HepG2 (cell line): ENCODE results near the gene STARD8. TPM values are rescaled to one million over a fixed set of nuclear protein-coding genes. Genes with fewer than 3 reads are reported as not detected.
A peak's percentile ranks its signal among the peaks of the same experiment; 100 is the strongest.

Source experiments
- ATAC-seq: fragments of 200-7000 bp; cut with Tn5 transposase; 3 replicates; pipeline ENCODE4 v1.9.1; 2020; ENCODE audit warnings: mild to moderate bottlenecking, moderate library complexity
- BruUV-seq: library from RNA; stranded (reverse); fragments of 400-500 nt; replicated peaks from 2 replicates; lab custom pipeline; 2021; lab: Mats Ljungman, UMichigan
- CTCF ChIA-PET: fragments of 300-600 bp; formaldehyde crosslinking; extraction: SDS; loops from one replicate; lab custom pipeline; 2021; ENCODE audit warnings: low total read pairs, inconsistent platforms, low intra/inter-chr PET ratio; lab: Yijun Ruan, JAX
- POLR2A ChIA-PET: fragments of 350-600 bp; sonication (Branson Sonifier 250); formaldehyde crosslinking; loops from one replicate; lab custom pipeline; 2020; ENCODE audit warnings: antibody characterized with exemption, inconsistent platforms; lab: Yijun Ruan, JAX
- DNase-seq: peaks from one replicate; pipeline ENCODE4 v3.0.0-alpha.2; 2015; ENCODE audit warnings: low spot score
- FAIRE-seq: peaks from 3 replicates; lab custom pipeline; 2011; peaks lifted over from hg19 to GRCh38; lab: Jason Lieb, UNC
- H2AFZ ChIP-seq: one replicate; pipeline ENCODE4 v1.6.1; 2011; ENCODE audit warnings: low read length, inconsistent platforms
- H3K27ac ChIP-seq: fragments of 300-600 bp; 3 replicates; pipeline ENCODE4 v1.8.0; 2011; ENCODE audit warnings: mixed run types, mild to moderate bottlenecking, mixed read lengths, low read length, inconsistent platforms; ENCODE audit not compliant: insufficient read depth; ENCODE audit errors: extremely low read length
- H3K27me3 ChIP-seq, 2 experiments: fragments of 200-600 bp in 1 of 2; 2 replicates in 1 of 2; 3 replicates in 1 of 2; pipeline versions ENCODE4 v1.6.0 to v1.8.0; 2011; ENCODE audit warnings: low read length in 2 of 2, mild to moderate bottlenecking in 2 of 2, moderate library complexity in 2 of 2, inconsistent platforms in 1 of 2; ENCODE audit not compliant: insufficient read depth in 2 of 2, control insufficient read depth in 1 of 2
- H3K36me3 ChIP-seq, 2 experiments: fragments of 200-600 bp in 1 of 2; replicated peaks in 1 of 2; 2 replicates in 1 of 2; 3 replicates in 1 of 2; pipeline versions ENCODE4 v1.5.1 to v1.8.0; 2011; ENCODE audit warnings: low read length in 2 of 2, inconsistent platforms in 1 of 2; ENCODE audit not compliant: insufficient read depth in 2 of 2, control insufficient read depth in 1 of 2
- H3K4me1 ChIP-seq: 2 replicates; pipeline ENCODE4 v1.5.1; 2012; ENCODE audit warnings: low read length, inconsistent platforms; ENCODE audit not compliant: insufficient read depth
- H3K4me2 ChIP-seq: 2 replicates; pipeline ENCODE4 v1.6.0; 2011; ENCODE audit warnings: low read depth, low read length, inconsistent platforms
- H3K4me3 ChIP-seq, 3 experiments: fragments of 200-600 bp in 1 of 3; sonication (generic), shearing (Covaris generic) in 1 of 3; replicated peaks in 1 of 3; 2 replicates each; pipeline ENCODE4 v1.5.1; 2011 to 2016; ENCODE audit warnings: low read length in 3 of 3, inconsistent platforms in 2 of 3, low read depth in 2 of 3, mild to moderate bottlenecking in 2 of 3, control low read depth in 1 of 3, mixed read lengths in 1 of 3; ENCODE audit not compliant: insufficient read depth in 1 of 3
- H3K79me2 ChIP-seq: one replicate; pipeline ENCODE4 v1.6.1; 2011; ENCODE audit warnings: low read length, inconsistent platforms; ENCODE audit not compliant: insufficient read depth
- H3K9ac ChIP-seq: 2 replicates; pipeline ENCODE4 v1.6.0; 2011; ENCODE audit warnings: mild to moderate bottlenecking, low read depth, low read length, inconsistent platforms; ENCODE audit not compliant: insufficient read depth
- H3K9me3 ChIP-seq: 2 replicates; pipeline ENCODE4 v1.5.1; 2012; ENCODE audit warnings: mild to moderate bottlenecking, low read length
- H4K20me1 ChIP-seq: 2 replicates; pipeline ENCODE4 v1.6.0; 2011; ENCODE audit warnings: inconsistent platforms, mild to moderate bottlenecking, low read length, moderate library complexity; ENCODE audit not compliant: insufficient read depth
- CTCF ChIP-seq: sonication (generic); formaldehyde crosslinking; IDR thresholded peaks from 2 replicates; pipeline ENCODE4 v1.5.0; 2020; ENCODE audit warnings: mild to moderate bottlenecking, missing genetic modification reagents, moderate library complexity
- EHMT2 ChIP-seq: fragments of 200-600 bp; sonication (generic); IDR thresholded peaks from 2 replicates; pipeline ENCODE4 v1.7.0; 2017; ENCODE audit warnings: antibody characterized with exemption, low read depth, low read length, borderline replicate concordance
- IRX3 ChIP-seq: sonication (generic); formaldehyde crosslinking; IDR thresholded peaks from 2 replicates; pipeline ENCODE4 v1.8.1; 2023; ENCODE audit warnings: mild to moderate bottlenecking, low read depth, missing genetic modification reagents, borderline replicate concordance
- RAD21 ChIP-seq: fragments of 450-650 bp; formaldehyde crosslinking; IDR thresholded peaks from 2 replicates; pipeline ENCODE4 v1.5.0; 2020; ENCODE audit warnings: mild to moderate bottlenecking
- SMC3 ChIP-seq: IDR thresholded peaks from 2 replicates; pipeline ENCODE4 v1.6.1; 2011; ENCODE audit warnings: low read length, improper control_type of control experiment
- STAG1 ChIP-seq: sonication (generic); formaldehyde crosslinking; IDR thresholded peaks from 2 replicates; pipeline ENCODE4 v1.4.0; 2020; ENCODE audit warnings: missing genetic modification reagents
- ZFX ChIP-seq: sonication (generic); formaldehyde crosslinking; IDR thresholded peaks from 2 replicates; pipeline ENCODE4 v1.4.0; 2020; ENCODE audit warnings: mild to moderate bottlenecking, low read depth, missing genetic modification reagents, moderate library complexity
- WGBS: methylation state at CpG from one replicate; pipeline ENCODE4 v1.1.6; 2017; ENCODE audit warnings: low lambda C conversion rate; 5-methylcytosine and 5-hydroxymethylcytosine counted together
- in situ Hi-C: cut with HindIII; loops from 2 replicates; pipeline ENCODE4 v1.10.0; 2017; ENCODE audit warnings: low pct_unique_long_range_greater_than_20kb; ENCODE audit not compliant: extremely low pct_ligation_motif_present
- intact Hi-C: fragments of 100-400 bp; cut with micrococcal nuclease; formaldehyde crosslinking; loops from one replicate; pipeline ENCODE4 v1.10.0; 2022; ENCODE audit not compliant: unreplicated experiment
- polyA plus RNA-seq, 8 experiments: library from polyadenylated mRNA; depleted of rRNA in 3 of 8; stranded (reverse) in 7 of 8; unstranded in 1 of 8; fragments of >200 nt; fragmentation: Illumina TruSeq in 4 of 8; extraction: Trizol in 4 of 8; gene quantifications; 2 replicates each; pipeline versions ENCODE4 v1.2.1 to v1.2.3, GENCODE V29; 2011 to 2016; ENCODE audit warnings: low read depth in 4 of 8, missing spikeins in 1 of 8, mixed read lengths in 1 of 8; ENCODE audit not compliant: insufficient read depth in 1 of 8
- total RNA-seq, 5 experiments: library from RNA; depleted of rRNA; stranded (reverse); fragments of >200 nt; fragmentation: Illumina TruSeq; extraction: Trizol; gene quantifications; 2 replicates each; pipeline ENCODE4 v1.2.3, GENCODE V29; 2016; ENCODE audit warnings: low read depth in 1 of 5

STARD8 gene
- total and polyA plus RNA-seq, 2 of the 13 experiments (the other 11 are each of a cell fraction or from before 2014, with no cell fraction given) = 0.02 to 0.09 TPM

DNA sequence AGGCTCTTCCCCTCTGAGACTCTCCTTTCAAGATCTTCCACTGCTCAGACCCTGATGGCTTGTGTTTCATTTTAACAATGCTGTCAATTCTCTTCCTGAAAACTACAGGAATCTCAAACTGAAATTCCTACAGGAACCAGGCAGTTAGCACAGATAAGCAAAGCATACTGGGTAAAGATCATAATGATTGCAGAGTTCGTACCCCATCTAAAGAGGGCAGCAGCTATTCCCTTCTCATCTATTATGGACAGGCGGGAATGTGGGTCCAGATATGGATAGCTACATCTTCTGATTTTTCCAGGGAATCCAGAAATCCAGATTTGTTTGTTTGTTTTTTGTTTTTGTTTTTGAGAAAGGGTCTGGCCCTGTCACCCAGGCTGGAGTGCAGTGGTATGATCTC, 83.8 kb downstream of the STARD8 start (continued):
- TF ChIP-seq EHMT2 = no peak
- TF ChIP-seq ZFX (CRISPR knock-in tag) = no peak

GRCh38 chrX:68732906-68733493, 85.5 kb downstream of the STARD8 start:
- in situ Hi-C loops = loop anchor here (5.0 kb wide), 1 partner anchor 79 kb away; no protein-coding TSS in a partner anchor
- H3K4me1 ChIP-seq = no peaks in the 10 kb centered on the region
- TF ChIP-seq RAD21 (CRISPR knock-in tag) (peak; percentile 75), SMC3 (peak; percentile 59), CTCF (peak; percentile 80), IRX3 (CRISPR knock-in tag) (no peak), STAG1 (peak; percentile 87)
- TF ChIP-seq, all 625 proteins: peak for 4
- Histone ChIP-seq H3K9ac (no peak overlapping the region), H3K27me3 (no peaks in the 10 kb centered on the region), H3K4me2 (no peak overlapping the region), H3K36me3 (no peaks in the 10 kb centered on the region), H3K27ac (no peak overlapping the region), H3K4me3 (no peak overlapping the region), H4K20me1 (no peaks in the 10 kb centered on the region), H2AFZ (no peak overlapping the region), H3K9me3 (no peaks in the 10 kb centered on the region), H3K79me2 (no peaks in the 10 kb centered on the region)
- peak; percentile 52 for FAIRE-seq
- ATAC-seq = peak; percentile 86
- intact Hi-C loops = loop anchor here (1.0 to 10.0 kb wide), 3 partner anchors 75 to 554 kb away; no protein-coding TSS in a partner anchor
- BruUV-seq = no TSS peak
- WGBS = 0% methylated on average over 2 of the region's 4 CpGs
- DNase-seq = peak; percentile 19
- ChIA-PET CTCF (interaction anchor here (1.1 to 1.6 kb wide), 3 partner anchors 75 to 489 kb away, joined by 3 to 25 read pairs (median 3); no protein-coding TSS in a partner anchor), POLR2A (no interaction called here)
